ENCODE measurements around the gene ATP6V1D. TPM values are rescaled to one million over a fixed set of nuclear protein-coding genes. Genes with fewer than 3 reads are reported as not detected.

ATP6V1D gene
- total RNA-seq, 1 experiment from 2014 or later = 85.9 TPM

- CTCF ChIA-PET = interaction anchor here (0.6 to 1.3 kb wide), 6 partner anchors 20 to 344 kb away, joined by 3 to 7 read pairs (median 4); no protein-coding TSS in a partner anchor
- TF ChIP-seq, protein P1, sequence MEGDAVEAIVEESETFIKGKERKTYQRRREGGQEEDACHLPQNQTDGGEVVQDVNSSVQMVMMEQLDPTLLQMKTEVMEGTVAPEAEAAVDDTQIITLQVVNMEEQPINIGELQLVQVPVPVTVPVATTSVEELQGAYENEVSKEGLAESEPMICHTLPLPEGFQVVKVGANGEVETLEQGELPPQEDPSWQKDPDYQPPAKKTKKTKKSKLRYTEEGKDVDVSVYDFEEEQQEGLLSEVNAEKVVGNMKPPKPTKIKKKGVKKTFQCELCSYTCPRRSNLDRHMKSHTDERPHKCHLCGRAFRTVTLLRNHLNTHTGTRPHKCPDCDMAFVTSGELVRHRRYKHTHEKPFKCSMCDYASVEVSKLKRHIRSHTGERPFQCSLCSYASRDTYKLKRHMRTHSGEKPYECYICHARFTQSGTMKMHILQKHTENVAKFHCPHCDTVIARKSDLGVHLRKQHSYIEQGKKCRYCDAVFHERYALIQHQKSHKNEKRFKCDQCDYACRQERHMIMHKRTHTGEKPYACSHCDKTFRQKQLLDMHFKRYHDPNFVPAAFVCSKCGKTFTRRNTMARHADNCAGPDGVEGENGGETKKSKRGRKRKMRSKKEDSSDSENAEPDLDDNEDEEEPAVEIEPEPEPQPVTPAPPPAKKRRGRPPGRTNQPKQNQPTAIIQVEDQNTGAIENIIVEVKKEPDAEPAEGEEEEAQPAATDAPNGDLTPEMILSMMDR (conservative IDR thresholded peaks at IDR 0.05; ENCODE audit: low read depth, low read length) = no peak
- TF ChIP-seq EZH2phosphoT487 (IDR thresholded peaks at IDR 0.05; ENCODE audit: borderline replicate concordance, low read length) (no peak), EZH2 (IDR thresholded peaks at IDR 0.05; ENCODE audit: low read length, unreplicated experiment) (no peak)
- peaks cover 94% of the 10 kb centered on the region for H3K79me2 ChIP-seq (ENCODE audit: low read length)
- TSS peak; percentile 77 for BruUV-seq (replicated peaks)
- H3K4me3 ChIP-seq (ENCODE audit: low read length) = peak overlapping the region; percentile 83
- intact Hi-C loops (cut with micrococcal nuclease) = loop anchor here (1.0 kb wide), 1 partner anchor 852 kb away; the partner anchor contains the start of gene GPHN
- no peaks in the 10 kb centered on the region for H3F3A ChIP-seq (ENCODE audit: low read length, unreplicated experiment)
- peak overlapping the region; percentile 84 for H2AFZ ChIP-seq (ENCODE audit: low read length)
- peak overlapping the region; percentile 88 for H3K4me2 ChIP-seq (ENCODE audit: low read length)
- H3K27me3 ChIP-seq (ENCODE audit: low read length) = no peaks in the 10 kb centered on the region
- H3K9me2 ChIP-seq (replicated peaks; ENCODE audit: low read length) = no peaks in the 10 kb centered on the region
- H3K27ac ChIP-seq (ENCODE audit: low read length) = peak overlapping the region; percentile 79
- peaks cover 40% of the 10 kb centered on the region for H3K4me1 ChIP-seq (ENCODE audit: insufficient read depth, low read length)
- H4K20me1 ChIP-seq (ENCODE audit: low read length) = peaks cover 52% of the 10 kb centered on the region
- H3K9me3 ChIP-seq (ENCODE audit: low read length) = no peaks in the 10 kb centered on the region
- H3K9ac ChIP-seq (ENCODE audit: low read length) = peak overlapping the region; percentile 91
- no peak for DNase-seq
- ATAC-seq = peak; percentile 36
- POLR2A ChIA-PET (ENCODE audit: unreplicated experiment) = no interaction called here
- peaks cover 22% of the 10 kb centered on the region for H3K36me3 ChIP-seq (ENCODE audit: low read depth, low read length)
Measured at GRCh38 chr14:67360470-67361206, 1.0 kb upstream of the ATP6V1D start.

- peak overlapping the region; percentile 60 for H2AFZ ChIP-seq (ENCODE audit: low read length)
- no peaks in the 10 kb centered on the region for H3F3A ChIP-seq (ENCODE audit: low read length, unreplicated experiment)
- no peaks in the 10 kb centered on the region for H3K9me2 ChIP-seq (replicated peaks; ENCODE audit: low read length)
- POLR2A ChIA-PET (ENCODE audit: unreplicated experiment) = interaction anchor here (0.6 to 0.9 kb wide), 8 partner anchors 8 to 790 kb away, joined by 3 to 6 read pairs (median 4); partner anchors contain the start of gene PIGH
- DNase-seq (peak; percentile 57), ATAC-seq (peak; percentile 23)
- peaks cover 40% of the 10 kb centered on the region for H3K4me1 ChIP-seq (ENCODE audit: insufficient read depth, low read length)
- H3K27me3 ChIP-seq (ENCODE audit: low read length) = no peaks in the 10 kb centered on the region
- H3K27ac ChIP-seq (ENCODE audit: low read length) = peak overlapping the region; percentile 70
- BruUV-seq (replicated peaks) = TSS peak; percentile 63
- CTCF ChIA-PET = interaction anchor here (0.6 to 1.3 kb wide), 14 partner anchors 10 to 1451 kb away, joined by 3 to 7 read pairs (median 4); no protein-coding TSS in a partner anchor
- peak overlapping the region; percentile 91 for H3K9ac ChIP-seq (ENCODE audit: low read length)
- intact Hi-C loops (cut with micrococcal nuclease) = loop anchor here (1.0 to 2.0 kb wide), 3 partner anchors 118 to 336 kb away; partner anchors contain the start of genes PALS1 and RDH11
- H3K36me3 ChIP-seq (ENCODE audit: low read depth, low read length) = peaks cover 10% of the 10 kb centered on the region
- H3K79me2 ChIP-seq (ENCODE audit: low read length) = peaks cover 93% of the 10 kb centered on the region
- peak overlapping the region; percentile 88 for H3K4me2 ChIP-seq (ENCODE audit: low read length)
- TF ChIP-seq EZH2 (IDR thresholded peaks at IDR 0.05; ENCODE audit: low read length, unreplicated experiment) (no peak), EZH2phosphoT487 (IDR thresholded peaks at IDR 0.05; ENCODE audit: borderline replicate concordance, low read length) (no peak)
- TF ChIP-seq, protein P1 (conservative IDR thresholded peaks at IDR 0.05; ENCODE audit: low read depth, low read length) = no peak
- H3K4me3 ChIP-seq (ENCODE audit: low read length) = peak overlapping the region; percentile 83
- peaks cover 43% of the 10 kb centered on the region for H4K20me1 ChIP-seq (ENCODE audit: low read length)
- no peaks in the 10 kb centered on the region for H3K9me3 ChIP-seq (ENCODE audit: low read length)
Measured at GRCh38 chr14:67358924-67359774, 455 bp downstream of the ATP6V1D start.

Data from PC-3 (cell line).